Neural cell (in vitro differentiated cells): ENCODE data around the gene TMED8. TPM values are rescaled to one million over a fixed set of nuclear protein-coding genes. Genes with fewer than 3 reads are reported as not detected.
A peak's percentile ranks its signal among the peaks of the same experiment; 100 is the strongest.

Source experiments
- H2AFZ ChIP-seq: fragments of 200-600, 300-800 bp; sonication (generic), shearing (Covaris generic); 2 replicates; pipeline ENCODE4 v1.6.0; 2014; ENCODE audit warnings: low read depth, mild to moderate bottlenecking, antibody characterized with exemption, low read length, moderate library complexity
- H3F3A ChIP-seq: fragments of 200-600 bp; shearing (Covaris generic); 2 replicates; pipeline ENCODE4 v1.6.1; 2016; ENCODE audit warnings: mild to moderate bottlenecking, moderate library complexity, mixed read lengths, antibody characterized with exemption, low read length; ENCODE audit not compliant: insufficient read depth, poor library complexity, severe bottlenecking
- H3K27ac ChIP-seq: fragments of 200-600, 300-800 bp; sonication (generic), shearing (Covaris generic); 2 replicates; pipeline ENCODE4 v1.5.1; 2014; ENCODE audit warnings: mild to moderate bottlenecking, low read length, moderate library complexity
- H3K27me3 ChIP-seq: fragments of 300-800, 200-600 bp; sonication (generic), shearing (Covaris generic); 2 replicates; pipeline ENCODE4 v1.6.0; 2014; ENCODE audit warnings: mild to moderate bottlenecking, low read depth, low read length, moderate library complexity; ENCODE audit not compliant: insufficient read depth
- H3K36me3 ChIP-seq: fragments of 300-800, 200-600 bp; sonication (generic), shearing (Covaris generic); 2 replicates; pipeline ENCODE4 v1.5.1; 2014; ENCODE audit warnings: mild to moderate bottlenecking, antibody characterized with exemption, low read length, moderate library complexity; ENCODE audit not compliant: insufficient read depth
- H3K4me2 ChIP-seq: fragments of 300-800, 200-600 bp; sonication (generic), shearing (Covaris generic); 2 replicates; pipeline ENCODE4 v1.6.0; 2014; ENCODE audit warnings: mild to moderate bottlenecking, low read length
- H3K4me3 ChIP-seq: fragments of 300-800, 200-600 bp; sonication (generic), shearing (Covaris generic); 2 replicates; pipeline ENCODE4 v1.5.1; 2014; ENCODE audit warnings: mild to moderate bottlenecking, low read length, moderate library complexity
- H3K79me2 ChIP-seq: fragments of 200-600 bp; shearing (Covaris generic); replicated peaks from 2 replicates; pipeline ENCODE4 v1.6.0; 2014; ENCODE audit warnings: mild to moderate bottlenecking, low read length, moderate library complexity; ENCODE audit not compliant: insufficient read depth
- H3K9ac ChIP-seq: fragments of 300-800, 200-600 bp; sonication (generic), shearing (Covaris generic); 2 replicates; pipeline ENCODE4 v1.6.1; 2016; ENCODE audit warnings: mild to moderate bottlenecking, low read length, mixed read lengths
- H3K9me2 ChIP-seq: fragments of 200-600 bp; shearing (Covaris generic); 2 replicates; pipeline ENCODE4 v1.6.1; 2016; ENCODE audit warnings: mild to moderate bottlenecking, low read length, mixed read lengths; ENCODE audit not compliant: insufficient read depth
- H3K9me3 ChIP-seq: fragments of 200-600, 300-800 bp; sonication (generic), shearing (Covaris generic); 2 replicates; pipeline ENCODE4 v1.6.1; 2016; ENCODE audit warnings: mild to moderate bottlenecking, mixed run types, low read length, moderate library complexity, mixed read lengths
- H4K20me1 ChIP-seq: fragments of 200-600 bp; shearing (Covaris generic); 2 replicates; pipeline ENCODE4 v1.6.1; 2016; ENCODE audit warnings: mild to moderate bottlenecking, mixed run types; ENCODE audit not compliant: insufficient read depth
- EP300 ChIP-seq: fragments of 450-650 bp; conservative IDR thresholded peaks from 2 replicates; pipeline ENCODE4 v1.6.1; 2014; ENCODE audit warnings: antibody characterized with exemption, mild to moderate bottlenecking, moderate library complexity; ENCODE audit not compliant: poor library complexity, severe bottlenecking
- EZH2 ChIP-seq: fragments of 200-600, 300-800 bp; shearing (Covaris generic), sonication (generic); IDR thresholded peaks from 2 replicates; pipeline ENCODE4 v1.6.1; 2014; ENCODE audit warnings: antibody characterized with exemption, low read length, borderline replicate concordance, mild to moderate bottlenecking; ENCODE audit not compliant: insufficient read depth, poor library complexity, severe bottlenecking
- MXI1 ChIP-seq: fragments of 450-650 bp; conservative IDR thresholded peaks from 2 replicates; pipeline ENCODE4 v1.6.1; 2014; ENCODE audit warnings: antibody characterized with exemption, mild to moderate bottlenecking; ENCODE audit not compliant: poor library complexity, severe bottlenecking
- POLR2AphosphoS5 ChIP-seq: IDR thresholded peaks from 2 replicates; pipeline ENCODE4 v1.6.1; 2012
- RAD21 ChIP-seq: fragments of 450-650 bp; conservative IDR thresholded peaks from 2 replicates; pipeline ENCODE4 v1.6.1; 2014; ENCODE audit warnings: antibody characterized with exemption, mild to moderate bottlenecking, moderate library complexity
- SMC3 ChIP-seq: fragments of 450-650 bp; conservative IDR thresholded peaks from 2 replicates; pipeline ENCODE4 v1.6.1; 2014; ENCODE audit warnings: antibody characterized with exemption, mild to moderate bottlenecking, moderate library complexity; ENCODE audit not compliant: poor library complexity
- TAF1 ChIP-seq: IDR thresholded peaks from 2 replicates; pipeline ENCODE4 v1.6.1; 2012; ENCODE audit warnings: low read depth
- polyA plus RNA-seq: library from polyadenylated mRNA; depleted of rRNA; stranded (reverse); fragments of >200 nt; gene quantifications from 2 replicates; pipeline ENCODE4 v1.2.3, GENCODE V29; 2014
- TF ChIP-seq, protein P1 (sequence below): fragments of 450-650 bp; IDR thresholded peaks from 2 replicates; pipeline ENCODE4 v1.5.1; 2014; ENCODE audit warnings: antibody characterized with exemption, mild to moderate bottlenecking, moderate library complexity; ENCODE audit not compliant: poor library complexity, severe bottlenecking
- TF ChIP-seq, protein P2 (sequence below): IDR thresholded peaks from 2 replicates; pipeline ENCODE4 v1.6.1; 2012; ENCODE audit warnings: borderline replicate concordance

Gene TMED8
- polyA plus RNA-seq, 1 donor from 2014 or later: 16.5 TPM

DNA sequence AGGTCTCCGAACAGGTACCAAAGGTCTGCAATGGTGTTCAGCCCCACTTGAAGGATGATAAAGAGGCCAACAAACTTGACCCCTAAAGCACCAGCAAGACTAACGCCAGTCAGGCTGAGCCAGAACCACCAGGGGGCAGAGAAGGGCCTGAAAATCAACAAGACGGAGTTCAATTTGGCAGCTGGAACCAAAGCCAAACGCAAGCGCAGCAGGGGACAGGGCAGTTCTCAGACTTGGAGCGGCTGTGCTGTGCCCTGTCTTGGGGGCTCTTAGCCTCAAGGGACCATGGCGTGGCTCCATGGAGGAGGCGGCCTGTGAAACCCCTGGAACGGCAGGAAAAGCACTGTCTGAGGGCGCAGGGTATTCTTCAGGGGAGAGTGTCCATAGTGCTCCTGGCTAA lies 75.8 kb downstream of the TMED8 start:
- Histone ChIP-seq H3F3A (no peaks in the 10 kb centered on the region), H3K27ac (no peak overlapping the region), H3K36me3 (no peaks in the 10 kb centered on the region), H3K27me3 (no peaks in the 10 kb centered on the region), H4K20me1 (no peaks in the 10 kb centered on the region), H2AFZ (no peak overlapping the region), H3K79me2 (no peaks in the 10 kb centered on the region), H3K4me2 (no peak overlapping the region), H3K9me3 (no peaks in the 10 kb centered on the region), H3K9ac (no peak overlapping the region), H3K4me3 (no peak overlapping the region), H3K9me2 (no peaks in the 10 kb centered on the region)
- TF ChIP-seq RAD21 (peak; percentile 55), EP300 (no peak), TAF1 (no peak), EZH2 (no peak), SMC3 (peak; percentile 68), POLR2AphosphoS5 (no peak), MXI1 (no peak)
- TF ChIP-seq, protein P1, sequence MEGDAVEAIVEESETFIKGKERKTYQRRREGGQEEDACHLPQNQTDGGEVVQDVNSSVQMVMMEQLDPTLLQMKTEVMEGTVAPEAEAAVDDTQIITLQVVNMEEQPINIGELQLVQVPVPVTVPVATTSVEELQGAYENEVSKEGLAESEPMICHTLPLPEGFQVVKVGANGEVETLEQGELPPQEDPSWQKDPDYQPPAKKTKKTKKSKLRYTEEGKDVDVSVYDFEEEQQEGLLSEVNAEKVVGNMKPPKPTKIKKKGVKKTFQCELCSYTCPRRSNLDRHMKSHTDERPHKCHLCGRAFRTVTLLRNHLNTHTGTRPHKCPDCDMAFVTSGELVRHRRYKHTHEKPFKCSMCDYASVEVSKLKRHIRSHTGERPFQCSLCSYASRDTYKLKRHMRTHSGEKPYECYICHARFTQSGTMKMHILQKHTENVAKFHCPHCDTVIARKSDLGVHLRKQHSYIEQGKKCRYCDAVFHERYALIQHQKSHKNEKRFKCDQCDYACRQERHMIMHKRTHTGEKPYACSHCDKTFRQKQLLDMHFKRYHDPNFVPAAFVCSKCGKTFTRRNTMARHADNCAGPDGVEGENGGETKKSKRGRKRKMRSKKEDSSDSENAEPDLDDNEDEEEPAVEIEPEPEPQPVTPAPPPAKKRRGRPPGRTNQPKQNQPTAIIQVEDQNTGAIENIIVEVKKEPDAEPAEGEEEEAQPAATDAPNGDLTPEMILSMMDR: peak; percentile 69
- TF ChIP-seq, protein P2, sequence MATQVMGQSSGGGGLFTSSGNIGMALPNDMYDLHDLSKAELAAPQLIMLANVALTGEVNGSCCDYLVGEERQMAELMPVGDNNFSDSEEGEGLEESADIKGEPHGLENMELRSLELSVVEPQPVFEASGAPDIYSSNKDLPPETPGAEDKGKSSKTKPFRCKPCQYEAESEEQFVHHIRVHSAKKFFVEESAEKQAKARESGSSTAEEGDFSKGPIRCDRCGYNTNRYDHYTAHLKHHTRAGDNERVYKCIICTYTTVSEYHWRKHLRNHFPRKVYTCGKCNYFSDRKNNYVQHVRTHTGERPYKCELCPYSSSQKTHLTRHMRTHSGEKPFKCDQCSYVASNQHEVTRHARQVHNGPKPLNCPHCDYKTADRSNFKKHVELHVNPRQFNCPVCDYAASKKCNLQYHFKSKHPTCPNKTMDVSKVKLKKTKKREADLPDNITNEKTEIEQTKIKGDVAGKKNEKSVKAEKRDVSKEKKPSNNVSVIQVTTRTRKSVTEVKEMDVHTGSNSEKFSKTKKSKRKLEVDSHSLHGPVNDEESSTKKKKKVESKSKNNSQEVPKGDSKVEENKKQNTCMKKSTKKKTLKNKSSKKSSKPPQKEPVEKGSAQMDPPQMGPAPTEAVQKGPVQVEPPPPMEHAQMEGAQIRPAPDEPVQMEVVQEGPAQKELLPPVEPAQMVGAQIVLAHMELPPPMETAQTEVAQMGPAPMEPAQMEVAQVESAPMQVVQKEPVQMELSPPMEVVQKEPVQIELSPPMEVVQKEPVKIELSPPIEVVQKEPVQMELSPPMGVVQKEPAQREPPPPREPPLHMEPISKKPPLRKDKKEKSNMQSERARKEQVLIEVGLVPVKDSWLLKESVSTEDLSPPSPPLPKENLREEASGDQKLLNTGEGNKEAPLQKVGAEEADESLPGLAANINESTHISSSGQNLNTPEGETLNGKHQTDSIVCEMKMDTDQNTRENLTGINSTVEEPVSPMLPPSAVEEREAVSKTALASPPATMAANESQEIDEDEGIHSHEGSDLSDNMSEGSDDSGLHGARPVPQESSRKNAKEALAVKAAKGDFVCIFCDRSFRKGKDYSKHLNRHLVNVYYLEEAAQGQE: no peak

DNA sequence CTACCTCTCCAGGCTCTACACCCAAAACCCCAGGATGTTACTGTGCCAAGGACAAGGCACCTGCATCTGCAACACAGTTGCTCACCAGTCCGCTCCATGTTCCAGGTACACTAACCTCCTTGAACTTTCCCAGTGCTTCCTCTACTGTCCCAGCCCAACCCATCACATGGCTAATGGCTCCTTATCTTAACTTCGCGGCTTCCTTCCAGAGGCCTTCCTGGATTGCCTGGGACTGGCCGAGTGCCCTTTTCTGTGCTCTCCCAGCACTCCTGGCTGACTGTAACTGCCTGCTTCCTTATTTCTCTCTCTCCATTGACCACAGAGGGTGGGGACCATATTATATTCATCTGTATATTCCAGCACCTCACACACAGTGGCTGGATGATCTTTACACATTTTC lies 77.1 kb downstream of the TMED8 start:
- H3K27ac ChIP-seq: no peak overlapping the region
- no peaks in the 10 kb centered on the region for H3K79me2 ChIP-seq
- no peaks in the 10 kb centered on the region for H4K20me1 ChIP-seq
- TF ChIP-seq, protein P2: no peak
- TF ChIP-seq EP300 (no peak), SMC3 (no peak), EZH2 (no peak), POLR2AphosphoS5 (no peak), TAF1 (no peak), RAD21 (no peak), MXI1 (no peak)
- TF ChIP-seq, protein P1: no peak
- no peak overlapping the region for H3K9ac ChIP-seq
- H3K27me3 ChIP-seq: no peaks in the 10 kb centered on the region
- H3K4me3 ChIP-seq: no peak overlapping the region
- no peaks in the 10 kb centered on the region for H3K9me2 ChIP-seq
- no peak overlapping the region for H2AFZ ChIP-seq
- H3K36me3 ChIP-seq: no peaks in the 10 kb centered on the region
- H3K9me3 ChIP-seq: no peaks in the 10 kb centered on the region
- no peak overlapping the region for H3K4me2 ChIP-seq
- H3F3A ChIP-seq: no peaks in the 10 kb centered on the region
